Esophagus squamous epithelium (tissue), 4 donors: ENCODE data around the gene DLG2.

Source experiments
- POLR2A ChIP-seq, 4 donors: fragments of 450-650 bp; IDR thresholded peaks; one replicate each; pipeline ENCODE4 v1.6.1; 2017; ENCODE audit warnings: antibody characterized with exemption in 4 of 4, mild to moderate bottlenecking in 4 of 4, moderate library complexity in 3 of 4
- TF ChIP-seq, protein P1 (sequence below), 6 experiments: fragments of 450-650 bp in 4 of 6; fragments of 200-600 bp in 2 of 6; sonication (generic) in 2 of 6; IDR thresholded peaks; one replicate each; pipeline ENCODE4 v1.5.1; 2016 to 2019; ENCODE audit warnings: antibody characterized with exemption in 6 of 6, mild to moderate bottlenecking in 4 of 6, moderate library complexity in 4 of 6

- TF ChIP-seq, protein P1, sequence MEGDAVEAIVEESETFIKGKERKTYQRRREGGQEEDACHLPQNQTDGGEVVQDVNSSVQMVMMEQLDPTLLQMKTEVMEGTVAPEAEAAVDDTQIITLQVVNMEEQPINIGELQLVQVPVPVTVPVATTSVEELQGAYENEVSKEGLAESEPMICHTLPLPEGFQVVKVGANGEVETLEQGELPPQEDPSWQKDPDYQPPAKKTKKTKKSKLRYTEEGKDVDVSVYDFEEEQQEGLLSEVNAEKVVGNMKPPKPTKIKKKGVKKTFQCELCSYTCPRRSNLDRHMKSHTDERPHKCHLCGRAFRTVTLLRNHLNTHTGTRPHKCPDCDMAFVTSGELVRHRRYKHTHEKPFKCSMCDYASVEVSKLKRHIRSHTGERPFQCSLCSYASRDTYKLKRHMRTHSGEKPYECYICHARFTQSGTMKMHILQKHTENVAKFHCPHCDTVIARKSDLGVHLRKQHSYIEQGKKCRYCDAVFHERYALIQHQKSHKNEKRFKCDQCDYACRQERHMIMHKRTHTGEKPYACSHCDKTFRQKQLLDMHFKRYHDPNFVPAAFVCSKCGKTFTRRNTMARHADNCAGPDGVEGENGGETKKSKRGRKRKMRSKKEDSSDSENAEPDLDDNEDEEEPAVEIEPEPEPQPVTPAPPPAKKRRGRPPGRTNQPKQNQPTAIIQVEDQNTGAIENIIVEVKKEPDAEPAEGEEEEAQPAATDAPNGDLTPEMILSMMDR (IDR thresholded peaks at IDR 0.05), result no peak
- TF ChIP-seq POLR2A (IDR thresholded peaks at IDR 0.05), result no peak
Measured at GRCh38 chr11:84899740-84900139, 727.4 kb downstream of the DLG2 start.
